ENCODE data around the gene MYH2.
"Not testable (repeated sequence)": the region's sequence is repeated elsewhere in the genome, so short reads cannot be mapped to it uniquely, and the experiment has no call there.

MYH2 gene

DNA sequence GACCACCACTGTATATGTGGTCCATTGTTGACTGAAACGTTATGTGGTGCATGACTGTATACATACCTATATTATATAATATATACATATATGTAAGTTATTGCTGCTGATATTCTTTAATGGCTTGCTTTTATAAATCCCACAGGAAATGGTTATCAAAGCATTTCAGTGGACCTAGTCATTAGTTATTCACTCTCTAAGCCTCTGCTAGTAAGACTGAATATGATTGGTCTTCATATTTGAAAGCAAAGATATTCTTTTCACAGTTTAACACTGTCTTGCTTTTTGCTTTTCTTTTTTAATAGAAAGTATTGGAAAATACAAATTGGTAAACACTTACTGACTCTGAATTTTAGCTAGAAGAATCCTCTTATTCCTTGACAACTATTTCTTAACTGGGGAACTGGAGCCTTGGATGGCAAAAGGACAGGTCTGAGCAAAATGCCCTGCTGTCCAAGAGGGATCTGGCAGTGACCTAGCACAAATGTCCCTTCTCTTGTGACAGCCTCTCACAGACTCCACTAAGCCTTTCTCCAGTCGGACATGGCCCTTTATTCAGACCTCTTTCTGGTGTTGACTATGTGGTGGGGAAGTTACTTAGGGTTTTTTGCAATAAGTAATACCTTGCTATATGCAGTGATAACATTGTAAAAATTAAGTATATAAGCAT is 14.7 kb upstream of the MYH2 start:
- TF ChIP-seq, protein P1, sequence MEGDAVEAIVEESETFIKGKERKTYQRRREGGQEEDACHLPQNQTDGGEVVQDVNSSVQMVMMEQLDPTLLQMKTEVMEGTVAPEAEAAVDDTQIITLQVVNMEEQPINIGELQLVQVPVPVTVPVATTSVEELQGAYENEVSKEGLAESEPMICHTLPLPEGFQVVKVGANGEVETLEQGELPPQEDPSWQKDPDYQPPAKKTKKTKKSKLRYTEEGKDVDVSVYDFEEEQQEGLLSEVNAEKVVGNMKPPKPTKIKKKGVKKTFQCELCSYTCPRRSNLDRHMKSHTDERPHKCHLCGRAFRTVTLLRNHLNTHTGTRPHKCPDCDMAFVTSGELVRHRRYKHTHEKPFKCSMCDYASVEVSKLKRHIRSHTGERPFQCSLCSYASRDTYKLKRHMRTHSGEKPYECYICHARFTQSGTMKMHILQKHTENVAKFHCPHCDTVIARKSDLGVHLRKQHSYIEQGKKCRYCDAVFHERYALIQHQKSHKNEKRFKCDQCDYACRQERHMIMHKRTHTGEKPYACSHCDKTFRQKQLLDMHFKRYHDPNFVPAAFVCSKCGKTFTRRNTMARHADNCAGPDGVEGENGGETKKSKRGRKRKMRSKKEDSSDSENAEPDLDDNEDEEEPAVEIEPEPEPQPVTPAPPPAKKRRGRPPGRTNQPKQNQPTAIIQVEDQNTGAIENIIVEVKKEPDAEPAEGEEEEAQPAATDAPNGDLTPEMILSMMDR (IDR thresholded peaks at IDR 0.05; ENCODE audit: borderline replicate concordance, insufficient read depth, low read depth, low read length) = no peak
- H3K4me3 ChIP-seq (ENCODE audit: low read depth, low read length) = no peak overlapping the region

DNA sequence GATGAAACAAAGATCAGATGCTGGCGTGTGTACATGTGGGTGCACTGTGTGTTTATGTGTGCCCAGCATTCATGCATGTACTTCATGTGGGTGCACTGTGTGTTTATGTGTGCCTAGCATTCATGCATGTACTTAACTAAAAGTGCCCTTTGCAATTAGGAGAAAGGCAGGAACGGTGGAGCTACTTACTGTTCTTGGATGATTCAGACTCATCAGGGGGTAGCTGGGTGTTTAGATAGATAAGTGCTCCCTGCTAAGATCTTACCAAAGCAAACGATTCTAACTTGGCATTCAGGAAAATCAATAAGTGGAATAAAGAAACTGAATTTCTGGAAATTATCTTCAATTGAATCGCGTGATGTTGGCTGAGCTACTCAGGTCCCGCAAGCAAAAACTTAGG is 8.6 kb upstream of the MYH2 start:
- TF ChIP-seq, protein P1 (IDR thresholded peaks at IDR 0.05; ENCODE audit: borderline replicate concordance, insufficient read depth, low read depth, low read length) = no peak
- no peak overlapping the region for H3K4me3 ChIP-seq (ENCODE audit: low read depth, low read length)

DNA sequence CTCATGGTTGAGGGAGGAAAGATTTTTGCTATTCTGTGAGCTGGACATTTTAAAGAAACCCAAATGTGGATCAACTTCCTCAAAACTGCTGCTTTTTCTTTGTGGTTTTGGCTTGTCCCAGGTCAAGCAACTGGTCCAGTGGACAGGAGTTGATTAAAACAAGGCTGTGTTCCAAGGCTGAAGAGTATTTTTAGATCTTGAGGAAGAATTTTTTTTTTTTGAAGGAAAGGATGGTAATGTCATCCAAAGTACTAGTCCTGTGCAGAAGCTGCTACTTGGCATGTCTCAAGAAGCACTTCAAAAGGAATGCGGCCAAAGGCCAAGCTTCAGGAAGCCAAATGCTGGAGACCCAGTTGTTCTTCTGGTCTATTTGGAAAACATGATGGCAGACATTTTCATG is 8.0 kb upstream of the MYH2 start:
- TF ChIP-seq, protein P1 (IDR thresholded peaks at IDR 0.05; ENCODE audit: borderline replicate concordance, insufficient read depth, low read depth, low read length) = no peak
- H3K4me3 ChIP-seq (ENCODE audit: low read depth, low read length) = no peak overlapping the region

DNA sequence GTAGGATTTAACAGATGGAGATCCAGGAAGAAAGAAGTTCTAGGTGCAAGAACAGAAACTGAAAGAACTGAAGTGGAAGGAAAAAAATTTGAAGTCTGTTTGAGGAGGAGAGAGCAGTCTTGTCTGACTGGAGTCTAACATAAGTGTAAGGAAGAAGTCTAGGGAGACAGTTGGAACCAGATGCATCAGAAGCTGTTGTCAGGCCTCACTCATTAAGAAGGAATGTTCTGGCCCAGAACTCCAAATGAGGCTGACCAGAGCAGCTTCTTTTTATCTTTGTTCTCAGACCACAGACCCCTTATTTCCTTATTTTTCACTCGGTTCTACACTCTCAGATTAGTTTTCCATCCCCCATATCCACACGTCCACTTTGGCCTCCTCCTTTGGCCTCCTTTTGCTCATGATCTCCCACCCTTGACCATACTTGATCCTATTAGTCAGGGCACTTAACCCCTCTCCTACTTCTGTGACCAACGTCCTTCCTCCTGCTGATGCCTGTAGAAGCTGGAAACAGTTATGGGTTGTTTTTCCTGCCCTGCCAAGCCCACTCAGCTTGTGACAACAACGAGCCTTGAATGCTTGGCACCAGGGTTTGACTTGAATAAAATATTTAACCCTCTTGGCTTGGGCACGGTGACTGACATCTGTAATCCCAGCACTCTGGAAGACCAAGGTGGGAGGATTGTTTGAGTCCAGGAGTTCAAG is 7.0 kb upstream of the MYH2 start:
- no peak overlapping the region for H3K4me3 ChIP-seq (ENCODE audit: low read depth, low read length)
- TF ChIP-seq, protein P1 (IDR thresholded peaks at IDR 0.05; ENCODE audit: borderline replicate concordance, insufficient read depth, low read depth, low read length) = no peak

DNA sequence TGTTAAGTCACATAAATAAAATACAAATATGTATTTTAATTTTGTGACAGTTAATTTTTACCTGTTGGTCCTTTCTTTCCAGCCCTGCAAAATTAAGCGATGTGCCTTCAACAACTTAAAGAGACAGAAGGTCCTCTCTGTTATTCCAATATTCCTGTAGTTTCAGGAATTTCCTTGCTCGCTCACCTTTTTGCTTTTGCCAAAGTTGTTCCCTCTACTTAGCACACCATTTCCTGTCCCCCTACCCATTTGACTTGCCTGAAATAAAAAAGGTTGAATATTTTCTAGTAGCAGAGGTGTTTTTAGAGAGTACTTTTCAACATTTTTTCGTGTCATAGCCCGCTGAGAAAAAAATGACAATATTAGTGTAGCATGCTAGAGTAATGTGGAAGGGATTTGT is 556 bp upstream of the MYH2 start:
- TF ChIP-seq, protein P1 (IDR thresholded peaks at IDR 0.05; ENCODE audit: borderline replicate concordance, insufficient read depth, low read depth, low read length) = no peak
- no peak overlapping the region for H3K4me3 ChIP-seq (ENCODE audit: low read depth, low read length)

DNA sequence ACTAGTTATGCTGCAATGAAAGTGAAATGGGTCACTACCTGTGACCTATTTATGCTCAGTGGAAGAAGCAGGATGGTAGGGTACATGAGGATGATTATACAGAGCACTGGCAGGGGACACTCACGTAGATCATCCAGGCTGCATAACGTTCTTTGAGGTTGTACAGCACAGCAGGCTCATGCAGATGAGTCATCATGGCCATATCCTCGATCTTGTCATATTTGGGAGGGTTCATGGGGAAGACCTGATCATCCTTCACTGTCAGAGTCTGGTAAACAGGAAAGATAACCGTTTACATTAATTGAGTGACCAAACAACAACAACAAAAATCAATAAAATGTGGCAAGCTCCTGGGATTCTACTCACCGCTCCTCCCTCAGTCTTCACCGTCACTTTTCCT is 2.1 kb downstream of the MYH2 start:
- TF ChIP-seq, protein P1 (IDR thresholded peaks at IDR 0.05; ENCODE audit: borderline replicate concordance, insufficient read depth, low read depth, low read length) = no peak
- H3K4me3 ChIP-seq (ENCODE audit: low read depth, low read length) = no peak overlapping the region

DNA sequence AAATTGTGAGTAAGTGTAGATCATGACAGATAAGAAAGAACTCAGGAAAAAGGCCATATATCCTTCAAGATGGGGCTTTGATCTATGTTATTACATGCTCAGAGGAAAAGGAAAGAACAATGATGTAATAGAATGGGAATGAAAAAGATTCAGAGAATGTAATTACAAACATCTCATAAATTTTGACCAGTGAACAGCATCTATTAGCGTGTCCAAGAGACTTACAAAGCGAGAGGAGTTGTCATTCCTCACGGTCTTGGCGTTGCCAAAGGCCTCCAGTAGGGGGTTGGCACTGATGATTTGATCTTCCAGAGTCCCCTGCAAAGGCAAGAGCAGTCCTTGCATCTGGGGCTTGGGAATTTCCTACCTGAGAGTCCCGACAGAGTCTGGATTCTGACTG is 6.0 kb downstream of the MYH2 start:
- H3K4me3 ChIP-seq (ENCODE audit: low read depth, low read length) = not testable (repeated sequence)

DNA sequence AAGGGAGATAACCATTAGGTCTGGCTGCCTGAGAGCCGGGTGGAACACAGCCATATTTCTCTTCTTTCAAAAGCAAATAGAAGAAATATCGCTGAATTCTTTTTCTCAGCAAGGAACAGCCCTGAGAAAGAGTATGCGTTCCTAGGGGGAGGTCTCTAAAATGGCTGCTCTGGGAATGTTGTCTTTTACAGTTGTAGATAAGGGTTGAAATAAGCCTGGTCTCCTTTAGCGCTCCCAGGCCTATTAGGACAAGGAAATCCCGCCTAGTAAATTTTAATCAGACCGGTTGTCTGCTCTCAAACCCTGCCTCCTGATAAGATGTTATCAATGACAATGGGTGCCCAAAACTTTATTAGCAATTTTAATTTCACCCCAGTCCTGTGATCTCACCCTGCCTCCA is 8.3 kb downstream of the MYH2 start:
- H3K4me3 ChIP-seq (ENCODE audit: low read depth, low read length) = not testable (repeated sequence)
